Activated B cell treated with CpG ODN at 0.5 μM for 24 hours (primary cell): ENCODE results near the gene MTMR2. TPM values are rescaled to one million over a fixed set of nuclear protein-coding genes. Genes with fewer than 3 reads are reported as not detected.

Experiments used
- ATAC-seq: fragments of 200-7000 bp; cut with Tn5 transposase; one replicate; pipeline ENCODE4 v1.10.0; 2021; ENCODE audit warnings: low read depth, mild to moderate bottlenecking, moderate library complexity
- CTCF ChIA-PET: fragments of 350-600 bp; sonication (Branson Sonifier 250); formaldehyde crosslinking; loops from one replicate; lab custom pipeline; 2021; ENCODE audit warnings: antibody characterized with exemption; lab: Charles Lee
- POLR2A ChIA-PET: fragments of 350-600 bp; sonication (Branson Sonifier 250); formaldehyde crosslinking; loops from one replicate; lab custom pipeline; 2021; ENCODE audit warnings: antibody characterized with exemption; lab: Charles Lee
- DNase-seq: peaks from one replicate; pipeline ENCODE4 v3.0.0; 2022
- H3K27ac Mint-ChIP-seq: one replicate; pipeline ENCODE4 v1.8.0; 2020; ENCODE audit warnings: mixed read lengths
- H3K27me3 Mint-ChIP-seq: one replicate; pipeline ENCODE4 v1.8.0; 2021; ENCODE audit warnings: mixed read lengths
- H3K36me3 Mint-ChIP-seq: one replicate; pipeline ENCODE4 v1.8.0; 2021; ENCODE audit warnings: low read depth, mixed read lengths
- H3K4me1 Mint-ChIP-seq: one replicate; pipeline ENCODE4 v1.8.0; 2021; ENCODE audit warnings: mixed read lengths
- H3K4me3 Mint-ChIP-seq: one replicate; pipeline ENCODE4 v1.8.0; 2020; ENCODE audit warnings: mild to moderate bottlenecking, mixed read lengths
- H3K9me3 Mint-ChIP-seq: one replicate; pipeline ENCODE4 v1.8.0; 2020; ENCODE audit warnings: mixed read lengths
- CTCF ChIP-seq: fragments of 200-600 bp; IDR thresholded peaks from one replicate; pipeline ENCODE4 v1.8.0; 2022; ENCODE audit warnings: antibody characterized with exemption, mild to moderate bottlenecking
- intact Hi-C: fragments of 100-400 bp; cut with micrococcal nuclease; formaldehyde crosslinking; loops from one replicate; pipeline ENCODE4 v1.15.1; 2024
- total RNA-seq: library from RNA; stranded (reverse); gene quantifications from 2 replicates; pipeline ENCODE4 v1.2.3, GENCODE V29; 2022

The MTMR2 gene
- total RNA-seq, 1 donor from 2014 or later = 22.6 TPM

- Mint-ChIP-seq H3K9me3 (no peaks in the 10 kb centered on the region), H3K27me3 (no peaks in the 10 kb centered on the region), H3K4me3 (no peak overlapping the region), H3K27ac (no peak overlapping the region), H3K36me3 (peaks cover 56% of the 10 kb centered on the region), H3K4me1 (no peaks in the 10 kb centered on the region)
- ChIA-PET POLR2A (no interaction called here), CTCF (no interaction called here)
- no peak for DNase-seq
- TF ChIP-seq CTCF = no peak
- ATAC-seq = no peak
- intact Hi-C loops = no loop called here
Measured at GRCh38 chr11:95802806-95803205, 121.1 kb downstream of the MTMR2 start.

GRCh38 chr11:95800438-95800837 lies 123.5 kb downstream of the MTMR2 start:
- ATAC-seq (no peak), DNase-seq (no peak)
- no peak overlapping the region for H3K4me3 Mint-ChIP-seq
- POLR2A ChIA-PET = interaction anchor here (0.7 kb wide), 1 partner anchor 28 kb away, joined by 7 read pairs; no protein-coding TSS in a partner anchor
- no peaks in the 10 kb centered on the region for H3K27me3 Mint-ChIP-seq
- TF ChIP-seq CTCF = no peak
- CTCF ChIA-PET = no interaction called here
- H3K9me3 Mint-ChIP-seq = no peaks in the 10 kb centered on the region
- intact Hi-C loops = no loop called here
- H3K4me1 Mint-ChIP-seq = no peaks in the 10 kb centered on the region
- peaks cover 47% of the 10 kb centered on the region for H3K36me3 Mint-ChIP-seq
- H3K27ac Mint-ChIP-seq = no peak overlapping the region

- Mint-ChIP-seq H3K4me1 (peaks cover 5% of the 10 kb centered on the region), H3K27ac (no peak overlapping the region), H3K27me3 (no peaks in the 10 kb centered on the region), H3K4me3 (no peak overlapping the region), H3K9me3 (no peaks in the 10 kb centered on the region), H3K36me3 (peaks cover 45% of the 10 kb centered on the region)
- no peak for TF ChIP-seq CTCF
- ATAC-seq = no peak
- no peak for DNase-seq
- CTCF ChIA-PET = no interaction called here
- POLR2A ChIA-PET = no interaction called here
- intact Hi-C loops = loop anchor here (2.0 kb wide), 1 partner anchor 13 kb away; no protein-coding TSS in a partner anchor
Measured at GRCh38 chr11:95799546-95799945, 124.4 kb downstream of the MTMR2 start.

- Mint-ChIP-seq H3K36me3 (peaks cover 26% of the 10 kb centered on the region), H3K27ac (no peak overlapping the region), H3K4me3 (no peak overlapping the region), H3K27me3 (no peaks in the 10 kb centered on the region), H3K4me1 (peaks cover 26% of the 10 kb centered on the region), H3K9me3 (no peaks in the 10 kb centered on the region)
- CTCF ChIA-PET = no interaction called here
- intact Hi-C loops = no loop called here
- ATAC-seq (no peak), DNase-seq (no peak)
- POLR2A ChIA-PET = no interaction called here
- no peak for TF ChIP-seq CTCF
Measured at GRCh38 chr11:95796501-95796900, 127.4 kb downstream of the MTMR2 start.

- intact Hi-C loops = no loop called here
- no peak for TF ChIP-seq CTCF
- H3K27me3 Mint-ChIP-seq = no peaks in the 10 kb centered on the region
- POLR2A ChIA-PET = no interaction called here
- H3K4me3 Mint-ChIP-seq = no peak overlapping the region
- peaks cover 32% of the 10 kb centered on the region for H3K4me1 Mint-ChIP-seq
- H3K9me3 Mint-ChIP-seq = no peaks in the 10 kb centered on the region
- CTCF ChIA-PET = interaction anchor here (0.6 kb wide), 1 partner anchor 1283 kb away, joined by 3 read pairs; no protein-coding TSS in a partner anchor
- H3K27ac Mint-ChIP-seq = no peak overlapping the region
- no peak for ATAC-seq
- DNase-seq = no peak
- peaks cover 23% of the 10 kb centered on the region for H3K36me3 Mint-ChIP-seq
Measured at GRCh38 chr11:95795627-95796295, 128.1 kb downstream of the MTMR2 start.
